Measurements from ENCODE around the gene CHRNA9.

Gene CHRNA9

DNA sequence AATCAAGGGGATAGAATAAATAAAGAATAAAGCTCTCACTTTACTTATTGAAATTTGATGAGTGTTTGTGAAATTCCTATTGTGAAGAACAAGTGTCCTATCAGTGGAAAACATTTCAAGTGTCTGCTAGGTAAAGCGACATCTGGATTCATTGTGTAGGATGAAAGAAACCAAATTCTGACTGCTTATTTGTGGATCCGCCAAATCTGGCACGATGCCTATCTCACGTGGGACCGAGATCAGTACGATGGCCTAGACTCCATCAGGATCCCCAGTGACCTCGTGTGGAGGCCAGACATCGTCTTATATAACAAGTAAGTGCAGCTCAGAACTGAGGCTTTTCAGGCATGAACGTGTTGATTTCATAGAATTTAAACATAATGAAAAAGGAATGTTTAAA is 1.9 kb downstream of the CHRNA9 start:
- H3K4me3 ChIP-seq (ENCODE audit: low read length) = no peak overlapping the region
- DNase-seq (ENCODE audit: low read depth, low spot score) = no peak
- no peaks in the 10 kb centered on the region for H3K27me3 ChIP-seq (ENCODE audit: control insufficient read depth, insufficient read depth, low read length)
- H3K27ac ChIP-seq (ENCODE audit: low read length) = no peak overlapping the region
- H3K4me1 ChIP-seq (ENCODE audit: control insufficient read depth, insufficient read depth, low read length) = peaks cover 6% of the 10 kb centered on the region; the same call in 1 of the 2 replicates
- H3K9me3 ChIP-seq (ENCODE audit: control insufficient read depth, insufficient read depth, low read length) = no peaks in the 10 kb centered on the region; the same call in 1 of the 2 replicates
- no CpG with 5 or more reads among the region's 9 CpGs for WGBS (ENCODE audit: insufficient coverage, insufficient read length)
- no peaks in the 10 kb centered on the region for H3K36me3 ChIP-seq (ENCODE audit: control insufficient read depth, insufficient read depth, low read length)

DNA sequence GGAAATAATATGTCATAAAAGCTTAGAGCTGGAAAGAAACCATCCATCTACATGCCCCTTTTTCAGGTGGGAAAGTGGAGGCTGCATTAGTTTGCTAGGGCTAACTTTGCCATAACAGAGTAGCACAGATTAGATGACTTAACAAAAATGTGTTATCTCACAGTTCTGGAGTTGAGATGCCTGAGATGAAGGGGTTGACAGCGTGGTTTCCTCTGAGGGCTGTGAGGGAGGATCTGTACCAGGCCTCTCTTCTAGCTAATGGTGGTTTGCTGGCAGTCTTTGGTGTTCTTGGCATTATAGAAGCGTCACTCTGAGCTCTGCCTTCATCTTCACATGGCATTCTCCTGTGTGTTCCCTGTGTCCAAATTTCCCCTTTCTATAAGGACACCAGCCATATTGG is 2.4 kb downstream of the CHRNA9 start:
- Histone ChIP-seq H3K36me3 (ENCODE audit: control insufficient read depth, insufficient read depth, low read length) (no peaks in the 10 kb centered on the region), H3K27me3 (ENCODE audit: control insufficient read depth, insufficient read depth, low read length) (no peaks in the 10 kb centered on the region), H3K4me1 (ENCODE audit: control insufficient read depth, insufficient read depth, low read length) (peaks cover 6% of the 10 kb centered on the region; the same call in 1 of the 2 replicates), H3K4me3 (ENCODE audit: low read length) (no peak overlapping the region), H3K27ac (ENCODE audit: low read length) (no peak overlapping the region), H3K9me3 (ENCODE audit: control insufficient read depth, insufficient read depth, low read length) (no peaks in the 10 kb centered on the region; the same call in 1 of the 2 replicates)
- no CpG with 5 or more reads among the region's 2 CpGs for WGBS (ENCODE audit: insufficient coverage, insufficient read length)
- no peak for DNase-seq (ENCODE audit: low read depth, low spot score)

DNA sequence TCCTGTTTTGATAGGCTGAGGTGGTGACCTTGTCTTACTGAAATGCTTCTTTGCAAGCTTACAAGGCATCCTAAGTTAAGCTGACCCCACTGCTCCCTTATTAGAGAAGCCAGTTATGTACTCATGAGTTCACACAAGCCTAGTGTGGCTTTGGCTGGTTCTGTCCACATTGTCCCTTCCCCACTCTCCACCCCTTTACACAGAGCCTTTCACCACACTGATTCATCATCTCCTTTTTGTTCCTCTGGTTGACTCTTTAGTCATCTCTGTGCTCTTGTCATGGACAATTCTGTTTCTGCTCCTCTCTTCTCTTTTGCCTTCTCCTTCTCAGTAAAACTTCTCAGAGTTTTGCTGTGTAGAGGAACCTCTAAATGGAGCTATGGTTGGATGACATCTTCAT is 4.9 kb downstream of the CHRNA9 start:
- H3K4me1 ChIP-seq (ENCODE audit: control insufficient read depth, insufficient read depth, low read length) = peaks cover under 1% of the 10 kb centered on the region; the same call in 1 of the 2 replicates
- no peak overlapping the region for H3K27ac ChIP-seq (ENCODE audit: low read length)
- no peaks in the 10 kb centered on the region; the same call in 1 of the 2 replicates for H3K9me3 ChIP-seq (ENCODE audit: control insufficient read depth, insufficient read depth, low read length)
- H3K4me3 ChIP-seq (ENCODE audit: low read length) = no peak overlapping the region
- H3K27me3 ChIP-seq (ENCODE audit: control insufficient read depth, insufficient read depth, low read length) = no peaks in the 10 kb centered on the region
- no peak for DNase-seq (ENCODE audit: low read depth, low spot score)
- H3K36me3 ChIP-seq (ENCODE audit: control insufficient read depth, insufficient read depth, low read length) = no peaks in the 10 kb centered on the region

DNA sequence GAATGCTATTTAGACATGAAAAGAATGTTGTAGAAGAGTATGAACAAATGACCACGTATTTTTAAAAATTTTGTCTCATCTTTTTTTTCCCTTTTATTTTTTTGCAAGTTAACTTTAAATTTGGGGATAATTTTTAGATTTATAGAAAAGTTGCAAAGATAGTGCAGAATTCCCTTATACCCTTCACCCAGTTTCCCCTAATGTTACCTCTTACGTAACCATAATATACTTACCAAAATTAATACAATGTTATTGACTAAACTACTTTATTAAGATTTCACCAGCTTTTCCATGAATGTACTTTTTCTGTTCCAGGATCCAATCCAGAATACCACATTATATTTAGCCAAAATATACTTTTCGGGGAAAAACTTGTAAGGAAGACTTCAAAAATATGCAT is 12.3 kb downstream of the CHRNA9 start:
- Histone ChIP-seq H3K27ac (ENCODE audit: low read length) (no peak overlapping the region), H3K36me3 (ENCODE audit: control insufficient read depth, insufficient read depth, low read length) (no peaks in the 10 kb centered on the region), H3K4me1 (ENCODE audit: control insufficient read depth, insufficient read depth, low read length) (no peaks in the 10 kb centered on the region), H3K27me3 (ENCODE audit: control insufficient read depth, insufficient read depth, low read length) (no peaks in the 10 kb centered on the region), H3K4me3 (ENCODE audit: low read length) (no peak overlapping the region), H3K9me3 (ENCODE audit: control insufficient read depth, insufficient read depth, low read length) (no peaks in the 10 kb centered on the region)
- no peak for DNase-seq (ENCODE audit: low read depth, low spot score)
- 100% methylated on average over 1 of the region's 3 CpGs for WGBS (ENCODE audit: insufficient coverage, insufficient read length)

DNA sequence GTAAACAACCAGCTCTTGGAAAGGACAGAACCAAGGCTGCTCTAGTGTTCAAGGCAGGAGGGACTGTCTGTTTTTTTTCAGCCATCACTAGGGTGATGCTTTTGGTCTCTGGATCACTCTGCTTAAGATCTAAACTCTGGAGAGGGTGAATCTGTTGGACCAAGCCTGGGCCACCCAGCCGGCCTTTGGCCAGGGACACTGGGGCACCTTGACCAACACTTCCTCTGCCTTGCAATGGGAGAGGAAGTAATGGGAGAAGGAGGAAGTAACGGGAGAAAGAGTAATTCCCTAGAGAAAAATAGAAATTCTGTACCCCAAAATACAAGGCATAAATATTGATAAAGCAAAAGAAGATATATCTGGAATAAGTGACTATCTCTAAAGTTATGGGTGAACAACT is 12.9 kb downstream of the CHRNA9 start:
- Histone ChIP-seq H3K27ac (ENCODE audit: low read length) (no peak overlapping the region), H3K9me3 (ENCODE audit: control insufficient read depth, insufficient read depth, low read length) (no peaks in the 10 kb centered on the region), H3K36me3 (ENCODE audit: control insufficient read depth, insufficient read depth, low read length) (no peaks in the 10 kb centered on the region), H3K4me3 (ENCODE audit: low read length) (no peak overlapping the region), H3K27me3 (ENCODE audit: control insufficient read depth, insufficient read depth, low read length) (no peaks in the 10 kb centered on the region), H3K4me1 (ENCODE audit: control insufficient read depth, insufficient read depth, low read length) (no peaks in the 10 kb centered on the region)
- DNase-seq (ENCODE audit: low read depth, low spot score) = no peak
- WGBS (ENCODE audit: insufficient coverage, insufficient read length) = no CpG with 5 or more reads among the region's 2 CpGs

DNA sequence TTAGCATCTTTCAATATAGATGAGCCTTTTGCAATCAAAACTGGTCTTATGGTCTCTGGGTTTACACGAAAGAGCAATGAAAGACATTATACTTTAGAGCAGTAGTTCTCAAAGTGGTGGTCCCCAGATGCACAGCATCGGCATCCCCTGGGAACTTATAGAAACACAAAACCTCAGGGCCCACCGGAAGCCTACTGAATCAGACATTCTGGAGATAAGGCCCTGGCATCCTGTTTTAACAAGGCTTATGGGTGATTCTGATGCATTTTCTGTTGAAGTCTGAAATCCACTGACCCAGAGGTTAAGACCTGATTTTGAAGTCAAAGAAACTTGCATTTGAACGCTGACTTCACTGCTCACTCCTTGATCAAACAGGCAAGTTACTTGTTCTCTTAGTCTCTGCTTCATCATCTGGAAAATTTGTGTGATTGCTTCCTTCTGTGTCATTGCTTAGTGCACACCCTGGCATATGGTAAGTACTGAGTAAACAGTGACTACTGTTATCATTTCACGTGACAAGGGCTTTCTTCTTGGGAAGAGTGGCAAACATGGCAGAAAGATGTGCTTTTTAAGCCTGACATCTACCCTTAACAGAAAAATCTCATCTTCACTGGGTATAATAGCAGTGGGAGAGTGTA is 14.5 kb downstream of the CHRNA9 start:
- WGBS (ENCODE audit: insufficient coverage, insufficient read length) = no CpG with 5 or more reads among the region's 5 CpGs
- Histone ChIP-seq H3K9me3 (ENCODE audit: control insufficient read depth, insufficient read depth, low read length) (no peaks in the 10 kb centered on the region), H3K4me1 (ENCODE audit: control insufficient read depth, insufficient read depth, low read length) (peaks cover 2% of the 10 kb centered on the region; the same call in 1 of the 2 replicates), H3K4me3 (ENCODE audit: low read length) (no peak overlapping the region), H3K27me3 (ENCODE audit: control insufficient read depth, insufficient read depth, low read length) (no peaks in the 10 kb centered on the region), H3K36me3 (ENCODE audit: control insufficient read depth, insufficient read depth, low read length) (no peaks in the 10 kb centered on the region), H3K27ac (ENCODE audit: low read length) (no peak overlapping the region)
- no peak for DNase-seq (ENCODE audit: low read depth, low spot score)

DNA sequence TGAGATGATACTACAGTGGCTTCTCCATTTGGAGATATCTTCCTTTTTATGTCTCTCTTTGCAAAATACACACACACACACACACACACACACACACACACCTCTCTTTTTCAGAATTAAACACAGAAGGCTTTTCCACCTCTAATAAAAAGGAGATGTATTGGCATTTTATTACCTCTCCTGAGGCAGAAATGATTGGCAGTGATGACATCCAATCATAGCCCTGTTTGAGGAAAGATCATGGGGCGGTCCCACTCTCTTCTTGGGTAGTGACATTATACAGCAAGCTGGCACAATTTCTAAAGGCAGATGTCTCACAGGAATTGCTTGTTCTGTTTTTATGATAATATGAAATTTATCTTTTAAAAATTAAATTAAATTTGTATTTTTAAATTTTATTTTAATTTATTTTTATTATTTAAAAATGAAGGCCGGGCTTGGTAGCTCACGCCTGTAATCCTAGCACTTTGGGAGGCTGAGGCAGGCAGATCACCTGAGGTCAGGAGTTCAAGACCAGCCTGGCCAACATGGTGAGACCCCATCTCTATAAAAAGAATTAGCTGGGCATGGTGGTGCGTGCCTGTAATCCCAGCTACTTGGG is 15.6 kb downstream of the CHRNA9 start:
- H3K9me3 ChIP-seq (ENCODE audit: control insufficient read depth, insufficient read depth, low read length) = no peaks in the 10 kb centered on the region
- no peaks in the 10 kb centered on the region for H3K27me3 ChIP-seq (ENCODE audit: control insufficient read depth, insufficient read depth, low read length)
- H3K4me3 ChIP-seq (ENCODE audit: low read length) = no peak overlapping the region
- no peak for DNase-seq (ENCODE audit: low read depth, low spot score)
- WGBS (ENCODE audit: insufficient coverage, insufficient read length) = no CpG with 5 or more reads among the region's 4 CpGs
- H3K36me3 ChIP-seq (ENCODE audit: control insufficient read depth, insufficient read depth, low read length) = no peaks in the 10 kb centered on the region
- H3K27ac ChIP-seq (ENCODE audit: low read length) = no peak overlapping the region
- peaks cover 2% of the 10 kb centered on the region; the same call in 1 of the 2 replicates for H3K4me1 ChIP-seq (ENCODE audit: control insufficient read depth, insufficient read depth, low read length)

DNA sequence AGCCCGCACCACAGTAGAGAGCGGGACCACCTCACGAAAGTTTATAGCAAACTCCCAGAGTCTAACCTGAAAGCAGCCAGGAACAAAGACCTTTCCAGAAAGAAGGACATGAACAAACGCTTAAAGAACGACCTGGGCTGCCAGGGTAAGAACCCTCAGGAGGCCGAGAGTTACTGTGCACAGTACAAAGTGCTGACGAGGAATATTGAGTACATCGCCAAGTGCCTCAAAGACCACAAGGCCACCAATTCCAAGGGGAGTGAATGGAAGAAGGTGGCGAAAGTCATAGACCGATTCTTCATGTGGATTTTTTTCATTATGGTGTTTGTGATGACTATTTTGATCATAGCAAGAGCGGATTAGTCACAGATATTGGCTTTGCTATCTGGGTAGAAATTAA is 19.0 kb downstream of the CHRNA9 start:
- no peaks in the 10 kb centered on the region for H3K27me3 ChIP-seq (ENCODE audit: control insufficient read depth, insufficient read depth, low read length)
- no peaks in the 10 kb centered on the region for H3K36me3 ChIP-seq (ENCODE audit: control insufficient read depth, insufficient read depth, low read length)
- no CpG with 5 or more reads among the region's 11 CpGs for WGBS (ENCODE audit: insufficient coverage, insufficient read length)
- H3K9me3 ChIP-seq (ENCODE audit: control insufficient read depth, insufficient read depth, low read length) = no peaks in the 10 kb centered on the region
- no peak overlapping the region for H3K27ac ChIP-seq (ENCODE audit: low read length)
- no peak overlapping the region for H3K4me3 ChIP-seq (ENCODE audit: low read length)
- peaks cover 2% of the 10 kb centered on the region; the same call in 1 of the 2 replicates for H3K4me1 ChIP-seq (ENCODE audit: control insufficient read depth, insufficient read depth, low read length)
- no peak for DNase-seq (ENCODE audit: low read depth, low spot score)

DNA sequence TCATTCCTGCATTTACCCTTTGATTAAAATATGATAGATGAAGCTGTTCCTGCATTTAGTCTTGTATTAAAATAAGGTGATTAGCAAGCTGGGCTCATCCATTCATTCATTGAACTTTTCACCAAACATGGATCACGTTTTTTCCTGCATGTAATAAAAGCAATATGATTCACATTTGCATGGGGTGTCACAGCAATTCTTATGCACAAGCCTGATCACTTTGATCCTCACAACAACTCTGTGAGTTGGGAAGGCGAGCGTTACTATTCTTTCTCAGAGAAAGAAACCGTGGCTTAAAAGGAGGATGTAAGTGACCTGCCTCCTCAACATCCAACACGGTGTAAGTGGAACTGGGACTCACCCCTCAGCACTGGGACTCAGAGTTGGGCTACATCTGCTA is 20.0 kb downstream of the CHRNA9 start:
- Histone ChIP-seq H3K36me3 (ENCODE audit: control insufficient read depth, insufficient read depth, low read length) (no peaks in the 10 kb centered on the region), H3K4me1 (ENCODE audit: control insufficient read depth, insufficient read depth, low read length) (peaks cover 2% of the 10 kb centered on the region; the same call in 1 of the 2 replicates), H3K27me3 (ENCODE audit: control insufficient read depth, insufficient read depth, low read length) (no peaks in the 10 kb centered on the region), H3K9me3 (ENCODE audit: control insufficient read depth, insufficient read depth, low read length) (no peaks in the 10 kb centered on the region), H3K4me3 (ENCODE audit: low read length) (no peak overlapping the region), H3K27ac (ENCODE audit: low read length) (no peak overlapping the region)
- WGBS (ENCODE audit: insufficient coverage, insufficient read length) = no CpG with 5 or more reads among the region's 5 CpGs
- no peak for DNase-seq (ENCODE audit: low read depth, low spot score)

DNA sequence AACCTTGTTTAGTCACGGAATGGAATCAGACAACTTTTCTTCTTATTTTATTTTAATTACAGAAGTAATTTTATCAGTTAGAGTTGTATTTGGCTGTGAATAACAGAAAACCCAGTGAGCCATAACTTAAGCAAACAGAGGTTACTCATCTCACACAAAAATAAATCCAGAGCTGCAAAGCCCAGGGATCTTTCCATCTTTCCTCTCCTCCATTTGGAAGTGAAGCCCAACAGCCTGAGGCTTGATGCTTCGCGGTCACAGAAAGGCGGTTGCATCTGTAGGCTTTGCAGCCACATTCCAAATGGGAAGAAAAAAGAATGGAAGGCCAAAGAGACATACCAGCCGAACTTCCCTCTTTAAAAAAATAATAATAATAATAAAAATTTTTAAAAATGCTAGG is 22.6 kb downstream of the CHRNA9 start:
- Histone ChIP-seq H3K27ac (ENCODE audit: low read length) (no peak overlapping the region), H3K4me1 (ENCODE audit: control insufficient read depth, insufficient read depth, low read length) (peaks cover 2% of the 10 kb centered on the region; the same call in 1 of the 2 replicates), H3K36me3 (ENCODE audit: control insufficient read depth, insufficient read depth, low read length) (no peaks in the 10 kb centered on the region), H3K9me3 (ENCODE audit: control insufficient read depth, insufficient read depth, low read length) (no peaks in the 10 kb centered on the region), H3K4me3 (ENCODE audit: low read length) (no peak overlapping the region), H3K27me3 (ENCODE audit: control insufficient read depth, insufficient read depth, low read length) (no peaks in the 10 kb centered on the region)
- no CpG with 5 or more reads among the region's 5 CpGs for WGBS (ENCODE audit: insufficient coverage, insufficient read length)
- no peak for DNase-seq (ENCODE audit: low read depth, low spot score)

DNA sequence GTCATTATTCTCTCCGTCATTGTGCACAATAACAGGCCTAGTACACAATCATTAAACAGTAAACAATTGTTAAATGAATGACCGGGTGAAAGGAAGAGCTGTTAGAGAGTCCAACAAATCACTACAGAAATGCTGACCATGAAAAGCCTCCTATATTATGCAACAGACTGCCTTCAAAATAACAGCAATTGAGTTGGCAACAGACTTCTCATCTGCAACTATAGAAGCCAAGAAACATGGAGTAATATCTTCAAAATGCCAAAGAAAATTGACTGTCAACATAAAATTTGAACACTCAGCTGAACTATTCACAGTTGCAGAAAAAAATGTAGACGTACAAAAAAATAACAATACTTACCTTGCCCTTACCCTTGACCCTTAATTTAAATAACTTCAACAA is 26.2 kb downstream of the CHRNA9 start:
- Histone ChIP-seq H3K4me3 (ENCODE audit: low read length) (no peak overlapping the region), H3K9me3 (ENCODE audit: control insufficient read depth, insufficient read depth, low read length) (no peaks in the 10 kb centered on the region), H3K36me3 (ENCODE audit: control insufficient read depth, insufficient read depth, low read length) (no peaks in the 10 kb centered on the region), H3K27ac (ENCODE audit: low read length) (no peak overlapping the region), H3K4me1 (ENCODE audit: control insufficient read depth, insufficient read depth, low read length) (no peaks in the 10 kb centered on the region), H3K27me3 (ENCODE audit: control insufficient read depth, insufficient read depth, low read length) (no peaks in the 10 kb centered on the region)
- DNase-seq (ENCODE audit: low read depth, low spot score) = no peak
- no CpG with 5 or more reads among the region's 3 CpGs for WGBS (ENCODE audit: insufficient coverage, insufficient read length)

All from iPS DF 6.9 (cell line).